Measurements from ENCODE around the gene NCSTN.

The NCSTN gene

GRCh38 chr1:160362168-160362957, 19.2 kb downstream of the NCSTN start:
- TF ChIP-seq, protein P1, sequence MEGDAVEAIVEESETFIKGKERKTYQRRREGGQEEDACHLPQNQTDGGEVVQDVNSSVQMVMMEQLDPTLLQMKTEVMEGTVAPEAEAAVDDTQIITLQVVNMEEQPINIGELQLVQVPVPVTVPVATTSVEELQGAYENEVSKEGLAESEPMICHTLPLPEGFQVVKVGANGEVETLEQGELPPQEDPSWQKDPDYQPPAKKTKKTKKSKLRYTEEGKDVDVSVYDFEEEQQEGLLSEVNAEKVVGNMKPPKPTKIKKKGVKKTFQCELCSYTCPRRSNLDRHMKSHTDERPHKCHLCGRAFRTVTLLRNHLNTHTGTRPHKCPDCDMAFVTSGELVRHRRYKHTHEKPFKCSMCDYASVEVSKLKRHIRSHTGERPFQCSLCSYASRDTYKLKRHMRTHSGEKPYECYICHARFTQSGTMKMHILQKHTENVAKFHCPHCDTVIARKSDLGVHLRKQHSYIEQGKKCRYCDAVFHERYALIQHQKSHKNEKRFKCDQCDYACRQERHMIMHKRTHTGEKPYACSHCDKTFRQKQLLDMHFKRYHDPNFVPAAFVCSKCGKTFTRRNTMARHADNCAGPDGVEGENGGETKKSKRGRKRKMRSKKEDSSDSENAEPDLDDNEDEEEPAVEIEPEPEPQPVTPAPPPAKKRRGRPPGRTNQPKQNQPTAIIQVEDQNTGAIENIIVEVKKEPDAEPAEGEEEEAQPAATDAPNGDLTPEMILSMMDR (IDR thresholded peaks at IDR 0.05; ENCODE audit: low read depth, low read length, missing control alignments) = no peak
- H3K4me3 ChIP-seq (replicated peaks; ENCODE audit: low read depth, low read length) = no peak overlapping the region
- DNase-seq (ENCODE audit: extremely low read depth, low read depth) = no peak

- TF ChIP-seq, protein P1 (IDR thresholded peaks at IDR 0.05; ENCODE audit: low read depth, low read length, missing control alignments) = no peak
- DNase-seq (ENCODE audit: extremely low read depth, low read depth) = no peak
- H3K4me3 ChIP-seq (replicated peaks; ENCODE audit: low read depth, low read length) = no peak overlapping the region
Measured at GRCh38 chr1:160363010-160363409, 19.8 kb downstream of the NCSTN start.

GRCh38 chr1:160363951-160364735, 21.0 kb downstream of the NCSTN start:
- TF ChIP-seq, protein P1 (IDR thresholded peaks at IDR 0.05; ENCODE audit: low read depth, low read length, missing control alignments) = no peak
- no peak for DNase-seq (ENCODE audit: extremely low read depth, low read depth)
- H3K4me3 ChIP-seq (replicated peaks; ENCODE audit: low read depth, low read length) = no peak overlapping the region

DNA sequence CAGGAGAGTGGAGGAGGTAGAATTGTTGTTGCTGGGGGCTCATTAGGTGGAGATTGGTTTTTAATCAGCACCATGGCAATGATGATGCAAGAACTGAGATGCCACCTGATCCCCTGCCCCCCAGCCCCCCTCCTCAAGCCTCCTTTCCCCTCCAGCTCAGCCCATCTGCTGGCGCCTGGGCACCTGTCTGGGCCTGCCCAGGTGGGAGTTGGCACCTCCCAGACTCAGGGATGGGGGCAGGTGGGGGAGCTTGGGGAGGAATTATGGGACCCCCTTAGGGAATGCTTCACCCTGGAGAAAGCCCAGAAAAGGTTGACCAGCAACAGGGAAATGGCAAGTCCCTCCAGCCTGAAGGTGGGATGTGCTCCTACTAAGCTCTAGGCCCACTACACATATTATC, 22.1 kb downstream of the NCSTN start:
- no peak overlapping the region for H3K4me3 ChIP-seq (replicated peaks; ENCODE audit: low read depth, low read length)
- no peak for DNase-seq (ENCODE audit: extremely low read depth, low read depth)
- TF ChIP-seq, protein P1 (IDR thresholded peaks at IDR 0.05; ENCODE audit: low read depth, low read length, missing control alignments) = no peak

- DNase-seq (ENCODE audit: extremely low read depth, low read depth) = no peak
- TF ChIP-seq, protein P1 (IDR thresholded peaks at IDR 0.05; ENCODE audit: low read depth, low read length, missing control alignments) = no peak
- no peak within 1 kb of the TSS for H3K4me3 ChIP-seq (replicated peaks; ENCODE audit: low read depth, low read length)
Measured at GRCh38 chr1:160366731-160367515, 23.7 kb downstream of the NCSTN start, which contains the start of gene NHLH1. TSS of gene NHLH1 (plus strand) at chr1:160367071. CDS start at chr1:160370732, 3,661 bp downstream.

DNA sequence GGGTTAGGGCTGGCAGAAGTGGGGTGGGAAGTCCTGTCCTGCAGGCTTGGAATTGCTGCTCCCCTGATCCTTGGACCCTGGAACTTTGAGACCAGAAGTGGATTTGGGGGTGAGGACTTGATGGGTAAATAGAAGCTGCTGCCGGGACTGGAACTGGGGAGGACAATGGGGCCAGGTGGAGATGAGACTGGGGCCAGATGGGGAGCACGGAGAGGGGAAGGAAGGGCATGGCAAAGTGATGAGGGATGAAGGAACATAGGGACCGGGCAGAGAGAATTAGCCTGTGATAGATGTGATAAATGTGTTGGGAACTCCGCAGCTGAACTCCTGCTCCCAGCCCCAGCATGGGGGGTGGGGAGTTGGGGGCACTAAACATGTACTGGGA, 24.3 kb downstream of the NCSTN start:
- DNase-seq (ENCODE audit: extremely low read depth, low read depth) = no peak
- H3K4me3 ChIP-seq (replicated peaks; ENCODE audit: low read depth, low read length) = no peak overlapping the region
- TF ChIP-seq, protein P1 (IDR thresholded peaks at IDR 0.05; ENCODE audit: low read depth, low read length, missing control alignments) = no peak
